HG03066 (cell line): Measurements from ENCODE around the gene CLGN.
A peak's percentile ranks its signal among the peaks of the same experiment; 100 is the strongest.

Source experiments
- ATAC-seq: cut with Tn5 transposase; IDR thresholded peaks from one replicate; pipeline ENCODE4 v1.9.1; 2021; ENCODE audit warnings: low read depth; ENCODE audit not compliant: unreplicated experiment

The CLGN gene

DNA sequence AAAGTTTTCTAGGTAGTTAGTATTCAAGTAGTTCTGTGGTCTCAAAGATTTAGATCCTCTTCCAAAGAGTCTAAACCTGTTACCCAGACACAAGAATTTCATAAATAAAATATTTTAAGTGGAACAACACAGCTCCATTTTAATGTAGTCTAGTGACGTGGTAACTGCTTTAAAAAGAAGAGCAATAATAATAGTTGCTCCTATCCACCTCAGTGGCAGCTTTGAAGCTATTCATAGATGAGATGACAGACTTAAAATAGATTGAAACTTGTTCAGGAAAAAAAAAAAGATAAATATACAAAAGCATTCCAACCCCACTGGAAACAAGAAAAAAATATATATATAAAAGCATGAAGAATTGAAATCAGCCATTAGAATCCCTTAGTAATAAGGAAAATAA lies 39.4 kb downstream of the CLGN start:
- no peak for ATAC-seq

DNA sequence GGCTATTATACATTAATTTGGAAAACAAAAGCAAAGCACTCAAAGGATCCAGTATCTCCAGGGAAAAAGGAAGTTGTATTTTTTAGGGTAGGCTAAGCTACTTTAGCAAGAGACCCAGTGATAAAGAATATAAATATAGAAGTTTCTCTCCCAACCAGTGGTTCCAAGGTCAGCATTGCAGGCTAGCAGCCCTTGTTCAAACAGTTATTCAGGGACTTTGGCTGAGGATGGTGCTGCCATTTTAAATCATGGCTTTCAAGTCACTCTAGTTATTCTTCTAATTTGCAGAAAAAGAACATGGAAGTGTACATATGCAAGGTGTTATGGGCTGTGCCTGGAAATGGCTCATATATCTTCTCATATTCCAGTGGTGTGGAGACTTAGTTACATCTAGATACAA lies 44.7 kb downstream of the CLGN start:
- no peak for ATAC-seq

DNA sequence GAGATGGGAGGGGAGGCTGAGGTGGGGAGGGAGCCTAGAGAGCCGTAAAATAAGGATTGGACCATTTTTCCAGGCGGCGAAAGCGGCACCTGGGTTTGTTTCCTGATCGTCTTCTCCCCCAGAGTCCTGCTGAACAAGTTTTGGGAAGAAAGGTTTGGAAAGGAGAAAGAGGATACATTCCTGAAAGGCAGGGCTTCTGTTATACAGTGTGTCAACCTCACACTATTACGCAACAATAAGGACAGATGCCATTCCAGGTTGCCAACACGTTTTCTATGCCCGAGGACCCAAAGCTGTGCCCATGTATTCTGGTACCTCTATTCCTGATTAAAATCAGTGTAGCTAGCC lies 53.3 kb downstream of the CLGN start:
- ATAC-seq: no peak

DNA sequence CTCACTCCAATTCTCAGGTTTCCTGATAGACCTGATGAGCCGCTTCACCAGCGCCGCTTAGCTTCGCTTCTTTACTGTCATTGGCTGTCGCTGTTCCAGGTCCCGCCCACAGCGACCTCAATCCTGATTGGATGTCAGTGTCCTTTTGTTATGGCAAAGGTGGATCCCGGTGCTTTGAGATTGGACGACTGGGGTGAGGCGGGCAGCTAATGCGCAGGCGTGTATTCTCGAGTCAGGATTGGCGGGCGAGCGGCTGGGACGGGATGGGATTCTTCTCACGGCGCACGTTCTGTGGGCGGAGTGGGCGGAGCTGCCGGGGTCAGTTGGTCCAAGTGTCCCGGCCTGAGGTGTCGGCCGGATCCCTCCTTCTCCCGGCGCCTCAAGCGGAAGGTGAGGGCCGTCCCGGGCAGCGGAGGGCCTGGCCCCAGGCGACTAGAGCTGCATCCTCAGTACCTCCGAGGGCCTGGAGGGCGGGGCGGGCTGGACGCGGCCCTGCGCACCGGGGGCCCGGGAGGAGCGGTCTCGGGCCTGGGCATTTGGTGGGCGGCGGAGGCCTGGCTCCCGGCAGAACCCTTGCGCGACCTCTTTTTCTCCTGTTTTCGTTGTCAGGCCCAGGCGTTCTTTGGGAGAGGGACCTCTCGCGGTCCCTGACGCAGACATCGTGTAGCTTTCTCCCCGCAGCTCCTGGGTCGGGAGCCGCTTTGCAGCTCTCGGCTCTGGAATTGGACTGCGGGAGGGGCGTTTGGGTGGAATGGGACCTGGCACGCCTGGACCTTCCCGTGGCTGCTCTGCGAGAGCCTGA lies 53.9 kb downstream of the CLGN start, which contains the start of gene SCOC:
TSS of gene SCOC (plus strand) at position 319 of the 802 bp plus-strand sequence. CDS start 5,525 bp downstream, outside the sequence.
- peak; percentile 95 for ATAC-seq

DNA sequence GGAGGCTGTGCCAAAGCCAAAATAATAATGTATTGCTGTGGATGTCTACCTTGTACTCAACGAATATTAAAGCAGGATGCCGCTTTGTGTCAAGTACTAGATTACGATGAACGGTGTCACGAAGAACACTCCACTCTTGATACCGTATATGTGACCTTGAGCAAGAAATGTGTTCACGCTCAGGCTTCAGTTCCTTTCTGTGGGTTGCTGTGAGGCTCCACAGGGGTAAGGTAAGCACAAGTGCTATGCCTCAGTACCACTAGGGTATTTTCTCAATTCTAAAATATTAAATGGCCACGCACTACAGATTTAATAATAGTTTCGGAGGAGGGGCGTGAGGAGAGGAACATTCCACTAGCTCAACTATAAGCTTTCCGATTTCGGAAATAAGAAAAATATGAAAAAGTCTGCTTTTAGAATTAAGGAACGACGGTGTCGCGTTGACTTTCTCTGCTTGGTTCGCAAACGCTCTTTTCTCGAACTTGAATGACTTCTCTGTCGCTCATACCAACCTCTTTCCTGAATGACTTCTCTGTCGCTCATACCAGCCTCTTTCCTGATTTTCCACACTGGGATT lies 54.6 kb downstream of the CLGN start:
- ATAC-seq: peak; percentile 53

DNA sequence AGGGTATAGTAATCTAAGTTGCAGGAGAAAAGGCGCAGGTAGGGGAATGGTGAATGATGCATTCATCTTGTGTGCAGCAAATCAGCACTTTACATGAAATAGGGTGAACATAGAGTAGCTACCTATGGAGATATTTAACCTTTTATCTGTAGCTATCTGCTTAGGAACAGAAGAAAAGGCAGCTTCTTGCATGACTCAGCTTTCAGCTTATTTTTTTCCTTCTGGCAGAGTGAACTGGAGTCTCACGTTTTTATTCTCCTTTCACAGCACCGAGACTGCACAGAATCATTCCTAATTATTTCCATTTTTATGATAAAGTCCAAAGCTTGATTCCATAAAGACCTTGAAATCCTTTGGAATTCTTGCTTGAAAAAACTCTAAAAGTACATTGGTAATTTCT lies 58.8 kb downstream of the CLGN start:
- ATAC-seq: no peak

DNA sequence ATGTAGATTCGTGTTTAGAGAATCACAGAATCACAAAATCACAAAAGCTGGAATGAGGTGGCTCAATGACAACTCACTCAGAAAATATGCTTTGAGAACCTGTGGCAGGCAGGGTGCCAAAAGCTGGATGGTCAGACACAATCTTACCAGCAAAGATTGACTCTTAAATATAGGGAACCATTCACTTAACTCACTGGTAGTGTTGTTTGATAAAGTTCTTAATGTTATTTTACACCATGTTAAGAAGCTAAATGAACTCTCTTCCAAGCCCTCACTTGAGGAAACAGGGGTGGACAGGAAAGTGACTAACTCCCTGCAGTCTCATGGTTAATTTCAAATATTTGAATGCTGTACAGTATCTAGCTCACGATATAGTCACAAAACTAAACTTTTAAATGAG lies 59.7 kb downstream of the CLGN start:
- ATAC-seq: no peak

DNA sequence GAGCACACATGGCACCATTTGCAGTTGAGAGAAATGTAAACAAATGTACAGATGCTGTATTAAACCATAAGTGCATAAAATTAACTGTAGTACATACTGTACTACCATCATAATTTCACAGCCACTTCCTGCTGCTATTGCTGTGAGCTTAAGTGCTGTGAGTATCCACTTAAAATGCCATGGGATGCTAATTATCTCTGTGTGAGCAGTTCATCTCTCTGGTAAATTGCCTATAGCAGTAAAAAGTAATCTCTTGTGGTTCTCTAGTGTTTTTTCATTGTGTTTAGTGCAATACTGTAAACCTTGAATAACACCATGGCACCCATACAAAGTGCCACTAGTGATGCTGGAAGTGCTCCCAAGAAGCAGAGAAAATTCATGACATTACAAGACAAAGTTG lies 63.9 kb downstream of the CLGN start:
- ATAC-seq: no peak

DNA sequence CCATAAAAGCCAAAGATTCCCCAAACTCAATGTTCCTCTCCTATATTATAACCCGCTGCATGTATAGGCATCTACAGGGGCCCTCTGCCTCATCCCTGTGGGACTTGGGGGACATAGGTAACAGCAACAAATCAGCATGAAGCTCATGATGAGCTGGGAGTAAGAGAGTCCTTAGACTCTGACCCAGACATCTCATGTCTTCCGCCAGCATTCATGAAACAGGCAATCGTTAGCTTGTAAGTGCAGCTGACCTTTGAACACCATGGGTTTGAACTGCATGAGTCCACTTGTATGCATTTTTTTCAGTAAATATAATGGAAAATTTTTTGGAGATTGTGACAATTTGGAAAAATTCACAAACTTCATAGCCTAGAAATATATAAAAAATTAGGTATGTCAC lies 64.4 kb downstream of the CLGN start:
- no peak for ATAC-seq

DNA sequence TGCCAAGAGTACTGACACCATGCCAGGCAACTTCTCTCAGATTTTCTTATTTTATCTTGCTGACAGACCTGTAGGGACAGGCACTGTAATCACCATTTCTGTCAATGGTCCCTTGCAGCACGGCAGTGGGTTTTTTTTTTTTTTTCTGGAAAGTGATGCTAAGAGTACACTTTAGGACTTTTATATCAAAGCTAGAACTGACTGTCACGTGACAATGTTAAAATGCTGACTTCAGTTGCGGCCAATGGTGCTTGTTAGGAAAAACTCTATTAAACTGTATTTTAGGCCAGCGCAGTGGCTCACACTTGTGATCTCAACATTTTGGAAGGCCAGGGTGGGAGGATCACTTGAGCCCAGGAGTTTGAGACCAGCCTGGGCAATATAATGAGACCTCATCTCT lies 66.3 kb downstream of the CLGN start:
- ATAC-seq: no peak

DNA sequence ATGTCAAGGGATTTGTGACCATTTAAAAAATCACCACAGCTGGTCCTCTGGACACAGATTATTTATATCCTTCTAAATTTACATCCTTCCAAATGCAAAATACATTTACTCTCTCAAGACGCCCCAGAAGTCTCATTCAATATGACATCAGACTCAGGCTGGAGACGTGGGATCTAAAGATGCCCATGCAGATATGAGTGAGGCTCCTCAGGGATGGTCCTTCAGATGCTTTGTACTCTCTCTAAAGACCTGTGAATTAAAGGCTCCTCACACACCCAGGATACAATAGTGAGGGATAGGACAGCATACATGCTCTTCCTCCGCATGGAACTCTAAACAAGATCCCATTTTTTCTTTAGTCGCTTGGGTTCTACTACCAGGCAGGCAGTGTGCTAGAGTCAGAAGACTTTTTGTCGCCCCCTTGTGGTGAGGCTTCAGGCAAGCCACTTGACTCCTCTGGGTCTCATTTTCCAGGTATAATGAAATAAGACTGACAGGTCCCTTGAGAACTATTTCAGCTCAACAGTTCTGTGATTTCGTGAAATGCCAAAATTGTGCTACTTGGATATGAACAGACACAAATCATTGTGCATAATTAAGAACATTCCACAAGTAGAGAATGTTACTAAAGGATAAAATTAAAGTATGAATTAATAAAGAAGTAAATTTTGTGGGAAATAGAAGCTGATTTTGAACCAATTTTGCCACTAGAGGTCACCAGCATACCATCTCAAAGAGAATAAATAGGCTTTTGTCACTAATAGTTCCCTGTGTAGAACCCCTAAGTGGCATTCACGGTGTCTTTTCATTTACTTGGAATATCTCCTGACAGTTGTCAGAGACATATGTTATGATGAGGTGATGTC lies 67.7 kb downstream of the CLGN start:
- ATAC-seq: peak; percentile 98

DNA sequence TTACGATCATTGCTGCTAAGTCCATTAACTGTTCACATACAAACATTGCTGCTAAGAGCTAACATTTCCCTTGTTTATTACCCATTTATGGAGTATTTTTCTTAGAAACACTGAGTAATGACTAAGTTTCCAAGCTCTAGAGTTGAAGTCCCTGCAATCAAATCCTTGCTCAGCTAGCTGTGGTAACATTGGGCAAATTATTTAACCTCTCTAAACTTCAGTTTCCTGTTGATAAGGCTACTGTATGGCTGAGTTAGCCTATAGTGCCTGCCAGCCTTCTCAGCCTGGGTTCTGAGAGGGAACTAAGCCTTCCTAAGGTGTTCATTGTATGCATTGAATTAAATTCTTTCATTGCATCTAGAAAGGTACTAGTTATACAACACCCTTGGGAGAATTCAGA lies 69.2 kb downstream of the CLGN start:
- no peak for ATAC-seq

DNA sequence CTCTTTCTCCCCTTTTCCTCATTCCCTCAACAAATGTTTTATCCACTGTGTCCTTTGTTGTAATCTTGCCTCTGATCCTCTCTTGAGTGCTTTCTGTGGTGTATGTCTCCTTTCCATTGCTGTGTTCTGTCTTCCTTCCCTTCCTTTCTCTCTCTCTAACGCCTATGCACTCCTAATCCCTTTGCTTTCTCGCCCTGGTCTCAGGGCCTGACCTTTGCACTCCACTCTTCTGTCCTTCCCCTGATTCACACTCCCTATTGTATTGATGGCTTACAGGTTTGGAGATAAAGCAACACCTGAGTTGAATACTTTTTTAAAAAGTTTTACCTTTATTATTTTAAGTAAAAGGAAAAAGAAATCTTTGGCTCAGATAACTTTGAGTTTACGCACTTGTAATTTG lies 69.6 kb downstream of the CLGN start:
- no peak for ATAC-seq

DNA sequence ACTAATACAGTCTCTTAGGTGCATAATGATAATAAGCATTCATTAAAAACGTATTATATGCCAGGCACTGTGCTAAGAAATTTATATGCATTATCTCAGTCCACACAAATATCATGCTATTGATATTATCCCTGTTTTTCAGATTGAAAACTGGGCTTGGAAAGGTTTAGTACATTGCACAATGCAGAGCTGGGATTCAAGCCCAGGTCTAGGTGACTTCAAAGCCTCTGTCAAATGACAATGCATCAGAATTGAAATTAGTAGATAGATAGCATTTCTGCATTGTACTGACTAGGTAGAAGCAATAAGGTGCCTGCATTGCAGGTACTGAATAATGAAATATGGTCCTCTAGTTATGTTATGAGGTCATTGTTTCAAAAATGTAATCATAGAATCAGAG lies 72.2 kb downstream of the CLGN start:
- ATAC-seq: no peak

DNA sequence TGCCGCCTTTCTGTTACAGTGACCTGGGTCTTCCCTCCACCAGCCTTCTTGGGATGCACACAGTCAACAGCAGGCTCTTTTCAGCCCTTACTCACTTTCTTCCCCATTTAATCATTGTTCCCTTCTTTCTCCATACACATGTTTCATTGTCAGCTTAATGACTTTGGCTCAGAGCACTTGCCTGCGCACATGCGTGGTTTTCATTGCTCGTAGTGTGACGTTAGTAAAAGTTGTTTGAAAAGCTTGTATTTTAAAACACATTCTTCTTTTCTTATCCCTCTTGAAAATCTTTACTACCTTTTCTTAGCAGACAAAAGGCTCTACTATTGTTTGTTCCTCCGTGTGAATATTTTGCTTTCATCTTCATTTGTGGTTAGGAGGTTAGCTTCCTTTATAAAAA lies 73.7 kb downstream of the CLGN start:
- ATAC-seq: no peak

DNA sequence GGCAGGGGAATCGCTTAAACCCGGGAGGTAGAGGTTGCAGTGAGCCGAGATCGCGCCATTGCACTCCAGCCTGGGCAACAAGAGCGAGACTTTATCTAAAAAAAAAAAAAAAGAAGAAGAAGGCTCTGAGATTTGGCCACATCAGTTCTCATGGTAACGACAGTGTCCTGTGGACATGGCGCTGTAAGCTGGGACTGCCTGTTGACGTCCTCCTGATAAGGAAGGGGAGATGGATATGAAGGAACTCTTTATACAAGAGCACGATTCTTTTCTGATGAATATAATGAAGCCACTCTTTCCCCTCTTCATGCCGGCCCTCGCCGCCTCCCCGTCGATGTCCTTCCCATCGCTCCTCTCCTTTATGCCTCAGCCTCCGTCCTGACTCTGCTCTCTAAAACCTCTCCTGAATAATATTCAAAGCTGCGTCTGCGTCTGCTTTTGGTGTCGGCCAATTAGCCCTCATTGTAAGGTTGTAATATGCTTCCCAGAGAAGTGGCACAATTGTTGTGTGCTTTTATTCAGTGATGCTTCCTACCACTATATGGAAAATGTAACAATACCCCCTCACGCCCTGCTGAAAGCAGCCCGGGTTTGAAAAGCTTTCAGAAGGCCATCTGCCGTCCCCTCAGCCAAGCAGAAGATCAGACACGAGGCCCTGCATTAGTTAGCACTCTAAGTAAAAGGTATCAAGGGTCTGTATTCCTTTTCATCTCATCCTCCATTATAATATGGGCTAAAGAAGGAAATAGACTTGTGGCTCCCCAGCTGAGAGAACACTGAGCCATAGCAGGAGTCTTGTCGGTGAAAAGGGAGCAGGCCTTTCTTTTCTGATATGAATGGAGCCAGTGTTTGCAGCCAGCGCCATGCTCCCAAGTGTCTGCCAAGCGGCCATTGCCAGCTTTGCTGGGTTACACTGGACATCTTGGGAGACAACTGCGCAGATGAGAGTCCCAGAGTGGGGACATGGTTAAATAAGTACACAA lies 76.1 kb downstream of the CLGN start:
- no peak for ATAC-seq

DNA sequence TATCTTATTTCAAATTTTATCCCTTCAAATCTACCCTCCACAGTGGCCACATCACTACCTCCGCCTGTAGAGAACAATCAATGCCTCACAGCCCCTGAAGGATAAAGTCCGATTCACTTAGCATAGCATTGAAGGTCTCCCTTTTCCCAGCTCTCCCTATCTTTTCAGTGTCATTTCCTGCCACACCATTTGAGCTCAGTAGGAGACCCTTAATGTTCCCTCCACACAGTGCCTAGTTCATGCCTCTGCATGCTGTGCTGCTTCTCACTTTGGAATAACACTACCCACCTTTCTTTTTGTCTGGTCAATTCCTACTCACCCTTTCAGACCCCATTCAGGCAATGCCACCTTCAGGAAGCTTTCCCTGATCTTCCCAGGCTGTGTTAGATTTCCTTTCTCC lies 77.6 kb downstream of the CLGN start:
- ATAC-seq: no peak

DNA sequence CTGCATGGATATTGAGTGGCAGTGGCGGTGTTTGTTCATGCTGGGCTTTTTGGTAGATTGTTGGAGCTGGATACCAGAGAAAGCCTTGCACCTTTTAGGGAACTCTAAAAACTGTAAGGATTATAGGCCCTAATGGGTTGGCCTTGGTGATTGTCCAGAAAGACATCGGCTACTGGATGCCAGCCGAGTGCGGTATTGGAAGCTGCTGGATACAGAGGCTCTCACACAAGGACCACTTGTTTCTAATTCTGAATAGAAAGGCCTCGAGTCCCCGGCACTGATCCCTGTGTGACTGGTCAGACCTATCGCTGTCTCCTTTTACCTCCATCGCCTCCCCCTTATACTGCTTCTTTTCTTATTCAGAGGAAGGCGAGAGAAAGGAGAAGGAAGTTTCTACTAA lies 81.3 kb downstream of the CLGN start:
- no peak for ATAC-seq

DNA sequence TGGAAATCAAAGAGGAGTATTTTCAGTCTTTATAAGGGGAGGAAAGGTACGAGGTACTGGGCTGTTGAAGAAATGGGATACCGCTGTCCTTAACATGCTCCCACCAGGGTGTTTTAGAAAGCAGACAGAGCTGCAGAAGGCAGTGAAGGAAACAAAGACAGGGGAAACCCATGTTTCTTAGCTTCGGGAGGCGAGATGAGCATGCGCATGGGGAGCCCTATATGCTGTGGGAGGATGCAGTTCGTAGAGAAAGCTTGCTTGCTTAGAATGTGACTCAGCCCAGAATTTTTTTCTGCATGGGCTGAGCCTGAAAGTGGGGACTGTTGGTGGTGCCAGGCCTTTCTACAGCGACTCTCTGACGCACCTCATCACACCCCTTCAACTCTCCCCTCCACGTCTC lies 82.8 kb downstream of the CLGN start:
- no peak for ATAC-seq

DNA sequence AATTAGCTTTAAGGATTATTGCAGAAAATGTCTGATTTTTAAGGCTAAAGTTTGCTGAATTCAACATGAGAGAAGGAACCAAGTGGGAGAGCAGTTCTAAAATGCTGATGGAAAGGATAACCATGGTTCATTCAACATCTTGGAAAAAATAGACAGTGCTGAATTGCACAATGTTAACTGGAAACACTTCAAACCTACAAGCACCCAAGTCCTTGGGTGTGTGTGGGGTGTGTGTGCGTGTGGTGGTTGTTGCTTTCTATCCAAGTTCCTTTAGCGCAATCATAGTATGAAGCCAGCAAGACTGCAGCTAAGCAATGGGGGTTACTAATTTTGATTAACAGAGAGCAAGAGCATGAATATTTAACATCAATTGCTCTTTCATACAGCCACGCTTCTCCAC lies 83.3 kb downstream of the CLGN start:
- ATAC-seq: no peak
